ENCODE results near the gene UBE2G1.
"Not testable (repeated sequence)": the region's sequence is repeated elsewhere in the genome, so short reads cannot be mapped to it uniquely, and the experiment has no call there.

The UBE2G1 gene

DNA sequence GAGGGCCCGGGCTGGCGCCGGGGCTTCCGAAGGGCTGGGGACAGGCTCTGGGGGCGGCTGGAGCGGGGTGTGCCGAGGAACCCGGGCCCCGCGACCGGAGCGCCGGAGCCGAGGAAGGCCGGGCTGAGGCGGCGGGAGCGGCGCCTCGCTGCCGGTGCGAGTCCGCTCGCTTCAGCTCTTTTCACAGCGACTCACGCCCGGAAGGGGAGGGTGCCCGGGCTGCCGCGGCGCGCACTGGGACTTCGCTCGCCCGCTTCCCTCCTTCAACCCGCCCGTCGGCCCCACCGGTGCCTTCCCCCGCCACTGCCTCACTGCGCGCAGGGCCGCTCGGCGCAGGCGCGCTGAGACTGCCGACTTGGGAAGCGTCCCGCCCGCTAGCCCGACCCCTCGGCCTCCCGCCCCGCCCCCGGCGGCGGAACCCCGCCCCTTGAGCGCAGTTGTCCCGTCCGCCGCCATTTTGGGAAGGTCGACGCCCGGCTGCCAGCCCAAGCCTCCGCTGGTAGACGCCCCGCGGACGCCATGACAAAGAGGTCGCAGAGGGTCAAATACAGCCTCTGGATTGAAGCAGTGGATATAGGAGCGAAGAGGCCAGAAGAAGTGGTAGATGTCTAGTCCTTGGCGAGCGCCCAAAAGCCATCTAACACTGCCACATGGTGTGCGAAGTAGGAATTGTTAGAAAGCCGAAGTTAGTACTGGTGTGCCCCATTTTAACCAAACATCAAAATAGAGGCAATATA, at the start of gene UBE2G1:
TSS of gene UBE2G1 (minus strand) at position 349 of the 737 bp plus-strand sequence. CDS start 359 bp downstream, outside the sequence.
- peak; percentile 98 to 99 for DNase-seq (ENCODE audit: low read depth in 1 of 2, low spot score in 1 of 2)

GRCh38 chr17:4412933-4413831, 46.7 kb upstream of the UBE2G1 start:
- peak; percentile 83 to 93 for DNase-seq (ENCODE audit: low read depth in 1 of 2, low spot score in 1 of 2)

DNA sequence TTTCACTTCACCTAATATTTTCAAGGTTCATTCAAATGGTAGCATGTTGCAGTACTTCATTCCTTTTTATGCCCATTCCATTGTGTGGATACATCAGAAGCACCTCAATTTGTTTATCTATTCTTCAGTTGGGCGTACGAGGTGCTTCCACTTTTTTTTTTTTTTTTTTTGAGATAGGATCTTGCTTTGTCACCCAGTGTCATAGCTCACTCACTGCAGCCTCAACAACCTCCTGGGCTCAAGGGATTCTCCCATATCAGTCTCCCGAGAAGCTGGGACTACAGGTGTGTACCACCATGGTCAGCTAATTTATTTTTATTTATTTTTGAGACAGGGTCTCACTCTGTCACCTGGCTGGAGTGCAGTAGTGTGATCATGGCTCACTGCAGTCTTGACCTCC, 44.7 kb upstream of the UBE2G1 start:
- no peak for DNase-seq (ENCODE audit: low read depth in 1 of 2, low spot score in 1 of 2)

DNA sequence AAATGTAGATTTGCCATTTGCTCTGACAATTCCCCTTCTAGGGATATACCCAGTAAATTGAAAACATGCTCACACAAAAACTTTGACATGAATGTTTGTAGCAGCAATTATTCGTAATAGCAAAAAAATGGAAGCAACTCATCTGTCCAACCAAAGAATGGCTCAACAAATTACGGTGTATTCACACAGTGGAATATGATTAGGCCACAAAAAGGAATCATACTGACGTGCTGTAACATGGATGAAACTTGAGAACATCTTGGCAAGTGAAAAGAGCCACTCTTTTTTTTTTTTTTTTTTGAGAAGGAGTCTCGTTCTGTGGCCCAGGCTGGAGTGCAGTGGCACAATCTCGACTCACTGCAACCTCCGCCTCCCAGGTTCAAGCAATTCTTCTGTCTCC, 43.2 kb upstream of the UBE2G1 start:
- no peak for DNase-seq (ENCODE audit: low read depth in 1 of 2, low spot score in 1 of 2)

GRCh38 chr17:4407851-4408250, 41.4 kb upstream of the UBE2G1 start:
- no peak for DNase-seq (ENCODE audit: low read depth in 1 of 2, low spot score in 1 of 2)

GRCh38 chr17:4407216-4407615, 40.7 kb upstream of the UBE2G1 start:
- DNase-seq (ENCODE audit: low read depth in 1 of 2, low spot score in 1 of 2) = no peak

DNA sequence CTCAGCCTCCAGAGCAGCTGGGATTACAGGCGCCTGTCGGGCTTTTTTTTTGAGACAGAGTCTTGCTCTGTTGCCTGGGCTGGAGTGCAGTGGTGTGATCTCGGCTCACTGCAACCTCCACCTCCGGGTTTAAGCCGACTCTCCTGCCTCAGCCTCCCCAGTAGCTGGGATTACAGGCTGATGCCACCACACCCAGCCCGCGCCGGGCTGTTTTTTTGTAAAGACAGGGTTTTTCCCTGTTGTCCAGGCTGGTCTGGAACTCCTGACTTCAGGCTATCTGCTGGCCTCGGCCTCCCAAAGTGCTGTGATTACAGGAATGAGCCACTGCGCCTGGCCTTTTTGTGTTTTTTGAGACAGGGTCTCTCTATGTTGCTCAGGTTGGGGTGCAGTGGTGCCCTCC, 39.9 kb upstream of the UBE2G1 start:
- DNase-seq (ENCODE audit: low read depth in 1 of 2, low spot score in 1 of 2) = no peak

GRCh38 chr17:4405699-4406098, 39.2 kb upstream of the UBE2G1 start:
- DNase-seq (ENCODE audit: low read depth in 1 of 2, low spot score in 1 of 2) = no peak

DNA sequence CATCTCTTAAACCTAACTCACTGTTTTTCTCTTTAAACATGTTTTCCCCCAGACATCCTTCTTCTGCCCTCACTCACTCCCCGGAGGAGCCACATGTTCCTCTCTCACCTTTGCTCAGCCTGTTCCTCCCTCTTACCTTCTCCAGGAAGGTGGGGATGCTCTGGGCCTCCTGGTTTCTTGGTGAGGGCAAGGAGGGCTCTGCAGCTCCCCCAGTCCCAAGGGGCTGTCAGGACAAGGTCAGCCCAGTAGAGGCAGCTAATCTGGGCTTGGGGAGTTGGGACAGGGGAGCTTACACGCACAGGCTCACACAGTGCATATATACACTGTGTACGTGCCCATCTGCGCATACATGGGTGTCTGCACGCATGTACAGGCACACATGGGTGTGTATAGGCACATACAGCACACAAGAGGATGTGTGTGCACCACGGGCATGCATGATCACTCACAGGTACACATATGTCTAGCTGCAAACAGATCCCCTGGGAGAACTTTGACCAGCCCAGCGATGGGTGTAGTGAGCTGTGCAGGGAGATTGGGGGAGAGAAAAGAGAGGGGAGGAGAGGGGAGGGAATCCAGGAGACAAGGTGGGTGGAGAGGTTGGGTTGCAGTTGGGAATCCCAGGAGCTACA, 38.7 kb upstream of the UBE2G1 start:
- no peak for DNase-seq (ENCODE audit: low read depth in 1 of 2, low spot score in 1 of 2)

DNA sequence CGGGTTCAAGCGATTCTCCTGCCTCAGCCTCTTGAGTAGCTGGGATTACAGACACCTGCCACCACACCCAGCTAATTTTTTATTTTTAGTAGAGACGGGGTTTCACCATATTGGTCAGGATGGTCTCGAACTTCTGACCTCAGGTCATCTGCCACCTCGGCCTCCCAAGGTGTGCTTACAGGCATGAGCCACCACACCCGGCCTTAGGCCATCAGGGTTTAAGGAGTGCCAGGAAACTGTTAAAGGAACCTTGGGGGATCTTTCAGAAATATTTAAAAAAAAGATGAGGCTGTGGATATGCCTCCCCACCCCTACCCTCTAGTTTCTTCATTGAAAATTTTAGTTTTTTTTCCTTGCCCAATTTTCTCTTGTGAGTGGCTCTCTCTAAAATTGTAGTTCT, 31.4 kb upstream of the UBE2G1 start:
- DNase-seq (ENCODE audit: low read depth in 1 of 2, low spot score in 1 of 2) = no peak

DNA sequence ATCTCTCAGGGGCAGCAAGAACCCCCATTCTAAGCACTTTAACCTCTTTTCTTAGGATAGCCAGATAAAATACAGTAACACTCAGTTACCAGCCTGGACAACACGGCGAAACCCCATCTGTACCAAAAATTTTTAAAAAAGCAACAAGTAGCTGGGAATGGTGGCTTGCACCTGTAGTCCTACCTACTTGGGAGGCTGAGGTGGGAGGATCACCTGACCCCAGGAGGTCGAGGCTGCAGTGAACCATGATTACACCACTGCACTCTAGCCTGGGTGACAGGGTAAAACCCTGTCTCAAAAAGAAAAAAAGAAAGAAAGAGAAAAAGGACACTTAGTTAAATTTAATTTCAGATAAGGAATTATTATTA, 28.6 kb upstream of the UBE2G1 start:
- DNase-seq (ENCODE audit: low read depth in 1 of 2, low spot score in 1 of 2) = no peak

GRCh38 chr17:4394208-4395110, 28.0 kb upstream of the UBE2G1 start:
- no peak for DNase-seq (ENCODE audit: low read depth in 1 of 2, low spot score in 1 of 2)

DNA sequence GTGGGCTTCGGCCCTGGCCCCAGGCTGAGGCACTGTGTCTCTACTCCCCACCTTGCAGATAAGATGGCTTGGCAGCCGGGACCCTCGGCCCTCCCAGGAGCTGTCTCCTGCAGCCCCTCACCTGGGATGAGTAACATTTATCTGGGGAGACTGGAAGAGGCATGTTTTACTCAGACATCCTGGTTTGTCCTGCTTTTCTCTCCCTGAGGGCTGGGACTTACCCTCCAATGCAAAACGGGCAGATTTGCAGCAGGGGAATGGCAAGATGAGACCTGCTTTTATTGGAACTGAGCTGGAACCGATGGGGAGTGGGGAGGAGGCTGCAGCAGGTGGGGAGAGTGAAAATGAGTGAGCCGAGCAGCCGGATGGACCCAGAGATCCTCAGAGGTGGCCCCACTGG, 27.3 kb upstream of the UBE2G1 start:
- DNase-seq (ENCODE audit: low read depth in 1 of 2, low spot score in 1 of 2) = no peak

DNA sequence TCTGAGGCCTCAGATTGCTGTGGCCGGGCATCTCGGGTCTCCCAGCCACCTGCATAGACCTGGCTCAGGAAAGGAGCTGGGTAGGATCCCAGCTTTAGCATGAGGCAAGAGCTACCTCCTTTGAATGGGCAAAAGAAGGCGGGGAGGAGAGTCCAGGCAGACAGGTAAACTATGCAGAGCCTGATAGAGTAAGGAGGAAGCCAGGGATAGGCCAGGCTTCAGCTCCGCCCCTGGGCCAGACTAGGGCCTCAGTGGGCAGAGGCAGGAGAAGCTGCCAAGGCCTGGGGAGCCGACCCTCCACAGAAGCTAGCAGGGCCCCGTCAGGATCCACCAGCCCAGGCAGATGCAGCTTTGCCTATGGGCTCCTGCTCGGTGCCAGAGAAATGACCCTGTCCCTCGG, 22.6 kb upstream of the UBE2G1 start:
- DNase-seq (ENCODE audit: low read depth in 1 of 2, low spot score in 1 of 2) = no peak

DNA sequence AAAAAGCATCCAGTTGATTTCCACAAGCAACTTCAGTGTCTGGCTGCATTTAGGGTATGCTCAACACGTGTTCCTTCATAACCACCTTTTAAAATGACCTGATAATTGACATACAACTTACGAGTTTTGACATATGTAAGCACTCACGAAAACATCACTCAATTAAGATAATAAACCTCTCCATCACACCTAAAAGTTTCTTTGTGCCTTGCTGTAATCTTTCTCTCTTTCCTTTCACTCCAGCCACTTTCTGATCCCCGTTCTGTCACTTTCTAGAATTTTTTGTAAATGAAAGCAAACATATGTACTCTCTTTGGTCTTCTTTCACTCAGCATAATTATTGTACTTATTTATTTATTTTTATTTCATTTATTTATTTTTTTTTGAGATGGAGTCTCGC, 20.7 kb upstream of the UBE2G1 start:
- DNase-seq (ENCODE audit: low read depth in 1 of 2, low spot score in 1 of 2) = no peak

- DNase-seq (ENCODE audit: low read depth in 1 of 2, low spot score in 1 of 2) = no peak
Measured at GRCh38 chr17:4386406-4386805, 19.9 kb upstream of the UBE2G1 start.

- DNase-seq (ENCODE audit: low read depth in 1 of 2, low spot score in 1 of 2) = no peak
Measured at GRCh38 chr17:4381690-4382671, 15.5 kb upstream of the UBE2G1 start.

DNA sequence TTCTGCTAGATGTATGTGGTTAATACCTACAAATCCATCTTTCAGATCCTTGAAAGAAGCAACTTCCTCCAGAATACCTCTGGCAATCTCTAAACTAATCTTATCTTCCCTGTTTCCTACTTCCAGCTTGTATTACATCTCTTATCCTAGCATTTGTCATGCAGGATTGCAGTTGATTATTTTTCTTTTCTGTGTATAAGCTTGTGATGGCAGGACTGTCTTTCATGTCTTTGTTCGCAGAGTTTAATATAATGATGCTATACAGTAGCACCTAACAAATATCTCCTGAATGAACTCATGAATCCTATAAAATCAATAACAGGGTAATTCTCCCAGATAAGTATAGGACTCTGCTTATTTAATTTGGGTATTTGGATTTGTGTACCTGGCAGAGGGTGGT, 12.2 kb upstream of the UBE2G1 start:
- DNase-seq (ENCODE audit: low read depth in 1 of 2, low spot score in 1 of 2) = no peak

DNA sequence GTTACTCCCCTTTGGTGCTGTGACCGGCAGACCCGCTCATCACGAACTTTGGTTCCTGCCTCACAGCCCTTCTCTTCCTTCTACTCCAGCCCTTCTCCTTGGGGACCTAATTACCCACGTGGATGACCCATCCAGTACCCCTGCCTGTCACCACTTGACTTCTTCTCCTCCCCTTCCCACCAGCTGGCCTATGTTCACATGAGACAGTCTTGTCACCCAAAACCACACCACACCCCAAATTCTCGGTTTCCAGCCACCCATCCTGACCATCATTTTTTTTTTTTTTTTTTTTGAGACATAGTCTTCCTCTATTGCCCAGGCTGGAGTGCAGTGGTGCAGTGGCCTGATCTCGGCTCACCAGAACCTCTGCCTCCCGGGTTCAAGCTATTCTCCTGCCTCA, 10.8 kb upstream of the UBE2G1 start:
- not testable (repeated sequence) for DNase-seq (ENCODE audit: low read depth in 1 of 2, low spot score in 1 of 2)
